ENCODE results near the gene ZFP36L1. TPM values are rescaled to one million over a fixed set of nuclear protein-coding genes. Genes with fewer than 3 reads are reported as not detected.

The ZFP36L1 gene
- total RNA-seq, 1 experiment from 2014 or later, result 94.8 TPM

DNA sequence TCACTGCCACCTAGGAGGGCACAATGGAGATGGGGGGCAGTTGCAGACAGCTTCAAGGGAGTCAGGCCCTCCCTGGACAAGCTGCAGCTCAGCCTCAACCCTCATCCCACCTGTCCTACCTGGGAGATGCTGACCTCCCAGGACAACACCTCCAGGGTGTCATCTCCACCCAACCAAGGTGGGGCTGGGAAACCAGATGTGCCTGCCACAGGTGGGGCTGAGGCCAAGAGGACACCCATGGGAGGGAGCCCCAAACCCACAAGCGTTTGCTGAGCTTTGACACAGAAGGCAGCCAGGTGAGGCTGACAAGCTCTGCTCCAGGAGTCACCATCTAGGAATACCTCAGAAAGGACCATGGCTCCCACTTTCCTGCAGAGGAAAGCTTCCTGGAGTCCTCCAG lies 31.5 kb downstream of the ZFP36L1 start:
- TF ChIP-seq, protein P1, sequence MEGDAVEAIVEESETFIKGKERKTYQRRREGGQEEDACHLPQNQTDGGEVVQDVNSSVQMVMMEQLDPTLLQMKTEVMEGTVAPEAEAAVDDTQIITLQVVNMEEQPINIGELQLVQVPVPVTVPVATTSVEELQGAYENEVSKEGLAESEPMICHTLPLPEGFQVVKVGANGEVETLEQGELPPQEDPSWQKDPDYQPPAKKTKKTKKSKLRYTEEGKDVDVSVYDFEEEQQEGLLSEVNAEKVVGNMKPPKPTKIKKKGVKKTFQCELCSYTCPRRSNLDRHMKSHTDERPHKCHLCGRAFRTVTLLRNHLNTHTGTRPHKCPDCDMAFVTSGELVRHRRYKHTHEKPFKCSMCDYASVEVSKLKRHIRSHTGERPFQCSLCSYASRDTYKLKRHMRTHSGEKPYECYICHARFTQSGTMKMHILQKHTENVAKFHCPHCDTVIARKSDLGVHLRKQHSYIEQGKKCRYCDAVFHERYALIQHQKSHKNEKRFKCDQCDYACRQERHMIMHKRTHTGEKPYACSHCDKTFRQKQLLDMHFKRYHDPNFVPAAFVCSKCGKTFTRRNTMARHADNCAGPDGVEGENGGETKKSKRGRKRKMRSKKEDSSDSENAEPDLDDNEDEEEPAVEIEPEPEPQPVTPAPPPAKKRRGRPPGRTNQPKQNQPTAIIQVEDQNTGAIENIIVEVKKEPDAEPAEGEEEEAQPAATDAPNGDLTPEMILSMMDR (IDR thresholded peaks at IDR 0.05; ENCODE audit: insufficient read depth in 1 of 2, low read depth in 1 of 2, low read length in 1 of 2, severe bottlenecking in 1 of 2, unreplicated experiment in 1 of 2), result no peak
- DNase-seq, result no peak
- no TSS peak for BruUV-seq (replicated peaks)
- H3K4me1 Mint-ChIP-seq (ENCODE audit: low read depth, unreplicated experiment), result peaks cover 33% of the 10 kb centered on the region
- no peaks in the 10 kb centered on the region for H3K9me3 ChIP-seq
- POLR2A ChIA-PET, result no interaction called here
- no peak overlapping the region for H3K4me3 Mint-ChIP-seq (ENCODE audit: unreplicated experiment)
- H3K9me3 Mint-ChIP-seq (ENCODE audit: unreplicated experiment), result no peaks in the 10 kb centered on the region
- no peaks in the 10 kb centered on the region for H3K27me3 Mint-ChIP-seq (ENCODE audit: insufficient read depth, unreplicated experiment)
- CTCF ChIA-PET, result no interaction called here
- no peaks in the 10 kb centered on the region for H3K36me3 ChIP-seq (ENCODE audit: control insufficient read depth, insufficient read depth, low read length)
- no peak overlapping the region for H3K4me3 ChIP-seq (ENCODE audit: low read depth, low read length)
- H3K27ac Mint-ChIP-seq (ENCODE audit: unreplicated experiment), result no peak overlapping the region
- intact Hi-C loops (cut with micrococcal nuclease; ENCODE audit: unreplicated experiment), result loop anchor here (5.0 kb wide), 1 partner anchor 44 kb away; no protein-coding TSS in a partner anchor
- no peaks in the 10 kb centered on the region for H3K36me3 Mint-ChIP-seq (ENCODE audit: insufficient read depth, unreplicated experiment)
- peaks cover 48% of the 10 kb centered on the region for H3K4me1 ChIP-seq
- no peaks in the 10 kb centered on the region for H3K27me3 ChIP-seq (replicated peaks; ENCODE audit: control insufficient read depth, insufficient read depth, low read length)

DNA sequence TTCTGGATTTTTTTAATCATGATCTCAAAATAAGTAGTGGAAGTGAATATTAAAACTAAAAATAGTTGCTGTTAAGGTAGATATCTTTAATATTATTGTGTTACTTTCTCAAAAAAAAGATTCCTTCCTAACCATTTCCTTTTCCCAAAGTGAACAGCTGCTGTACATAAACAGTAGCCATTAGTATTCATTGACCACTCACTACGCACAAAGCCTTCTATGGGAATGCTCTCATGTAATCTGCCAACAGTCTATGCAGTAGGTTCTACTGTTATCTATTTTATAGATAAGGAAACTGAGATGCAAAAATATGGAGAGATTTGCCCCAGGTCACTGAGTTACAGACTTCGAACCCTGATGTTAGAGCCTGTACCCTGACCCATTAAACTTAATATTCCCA lies 32.1 kb downstream of the ZFP36L1 start:
- no TSS peak for BruUV-seq (replicated peaks)
- no peaks in the 10 kb centered on the region for H3K9me3 Mint-ChIP-seq (ENCODE audit: unreplicated experiment)
- H3K27me3 ChIP-seq (replicated peaks; ENCODE audit: control insufficient read depth, insufficient read depth, low read length), result no peaks in the 10 kb centered on the region
- no peak overlapping the region for H3K4me3 Mint-ChIP-seq (ENCODE audit: unreplicated experiment)
- peaks cover 48% of the 10 kb centered on the region for H3K4me1 ChIP-seq
- peaks cover 39% of the 10 kb centered on the region for H3K4me1 Mint-ChIP-seq (ENCODE audit: low read depth, unreplicated experiment)
- no peaks in the 10 kb centered on the region for H3K27me3 Mint-ChIP-seq (ENCODE audit: insufficient read depth, unreplicated experiment)
- no peaks in the 10 kb centered on the region for H3K36me3 ChIP-seq (ENCODE audit: control insufficient read depth, insufficient read depth, low read length)
- ChIA-PET CTCF (no interaction called here), POLR2A (no interaction called here)
- H3K27ac Mint-ChIP-seq (ENCODE audit: unreplicated experiment), result no peak overlapping the region
- no peaks in the 10 kb centered on the region for H3K9me3 ChIP-seq
- TF ChIP-seq, protein P1 (IDR thresholded peaks at IDR 0.05; ENCODE audit: insufficient read depth in 1 of 2, low read depth in 1 of 2, low read length in 1 of 2, severe bottlenecking in 1 of 2, unreplicated experiment in 1 of 2), result no peak
- no peaks in the 10 kb centered on the region for H3K36me3 Mint-ChIP-seq (ENCODE audit: insufficient read depth, unreplicated experiment)
- intact Hi-C loops (cut with micrococcal nuclease; ENCODE audit: unreplicated experiment), result loop anchor here (5.0 kb wide), 1 partner anchor 43 kb away; no protein-coding TSS in a partner anchor
- DNase-seq, result no peak
- no peak overlapping the region for H3K4me3 ChIP-seq (ENCODE audit: low read depth, low read length)

DNA sequence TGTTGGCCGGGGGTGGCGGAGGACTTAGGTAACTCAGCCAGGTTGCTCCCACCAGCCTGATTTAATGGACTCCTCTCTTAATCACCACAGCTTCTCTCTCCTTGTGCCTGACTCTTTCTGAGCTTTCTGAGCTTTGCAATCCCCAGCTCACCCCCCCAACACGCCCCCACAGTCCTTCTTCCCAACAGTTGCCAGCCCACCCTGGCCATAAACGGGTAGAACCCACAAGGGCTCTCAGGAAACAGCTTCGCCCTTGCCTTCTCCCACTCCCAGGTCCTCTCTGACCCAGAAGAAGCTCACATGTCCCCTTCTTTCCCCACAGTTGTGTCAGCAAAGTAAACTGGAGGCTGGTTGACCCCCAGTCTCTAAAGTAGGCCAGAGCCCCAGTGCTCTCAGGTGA lies 32.9 kb downstream of the ZFP36L1 start:
- no peak overlapping the region for H3K4me3 Mint-ChIP-seq (ENCODE audit: unreplicated experiment)
- no peaks in the 10 kb centered on the region for H3K27me3 Mint-ChIP-seq (ENCODE audit: insufficient read depth, unreplicated experiment)
- no peaks in the 10 kb centered on the region for H3K9me3 Mint-ChIP-seq (ENCODE audit: unreplicated experiment)
- no TSS peak for BruUV-seq (replicated peaks)
- H3K4me3 ChIP-seq (ENCODE audit: low read depth, low read length), result no peak overlapping the region
- ChIA-PET CTCF (no interaction called here), POLR2A (no interaction called here)
- peaks cover 39% of the 10 kb centered on the region for H3K4me1 Mint-ChIP-seq (ENCODE audit: low read depth, unreplicated experiment)
- no peaks in the 10 kb centered on the region for H3K36me3 ChIP-seq (ENCODE audit: control insufficient read depth, insufficient read depth, low read length)
- H3K4me1 ChIP-seq, result peaks cover 48% of the 10 kb centered on the region
- no peaks in the 10 kb centered on the region for H3K36me3 Mint-ChIP-seq (ENCODE audit: insufficient read depth, unreplicated experiment)
- H3K27me3 ChIP-seq (replicated peaks; ENCODE audit: control insufficient read depth, insufficient read depth, low read length), result no peaks in the 10 kb centered on the region
- intact Hi-C loops (cut with micrococcal nuclease; ENCODE audit: unreplicated experiment), result loop anchor here (5.0 kb wide), 1 partner anchor 43 kb away; no protein-coding TSS in a partner anchor
- H3K9me3 ChIP-seq, result no peaks in the 10 kb centered on the region
- DNase-seq, result no peak
- H3K27ac Mint-ChIP-seq (ENCODE audit: unreplicated experiment), result no peak overlapping the region
- TF ChIP-seq, protein P1 (IDR thresholded peaks at IDR 0.05; ENCODE audit: insufficient read depth in 1 of 2, low read depth in 1 of 2, low read length in 1 of 2, severe bottlenecking in 1 of 2, unreplicated experiment in 1 of 2), result no peak

Data from Caco-2 (cell line).